Ovary (tissue), 3 donors: Measurements from ENCODE around the gene DMBX1.

ENCODE experiments used
- EP300 ChIP-seq: sonication (generic); formaldehyde crosslinking; IDR thresholded peaks from one replicate; pipeline ENCODE4 v1.6.1; 2017; ENCODE audit warnings: antibody characterized with exemption
- POLR2A ChIP-seq: fragments of 450-650 bp; IDR thresholded peaks from one replicate; pipeline ENCODE4 v1.6.1; 2017; ENCODE audit warnings: antibody characterized with exemption, mild to moderate bottlenecking, moderate library complexity
- TF ChIP-seq, protein P1 (sequence below), 3 donors: fragments of 450-650 bp in 2 of 3; fragments of 200-600 bp in 1 of 3; IDR thresholded peaks; one replicate each; pipeline versions ENCODE4 v1.5.1 to v1.8.0; 2016 to 2022; ENCODE audit warnings: antibody characterized with exemption in 3 of 3, mild to moderate bottlenecking in 1 of 3
- donor health status: DM: no; HTN: no; CAD: no.

DNA sequence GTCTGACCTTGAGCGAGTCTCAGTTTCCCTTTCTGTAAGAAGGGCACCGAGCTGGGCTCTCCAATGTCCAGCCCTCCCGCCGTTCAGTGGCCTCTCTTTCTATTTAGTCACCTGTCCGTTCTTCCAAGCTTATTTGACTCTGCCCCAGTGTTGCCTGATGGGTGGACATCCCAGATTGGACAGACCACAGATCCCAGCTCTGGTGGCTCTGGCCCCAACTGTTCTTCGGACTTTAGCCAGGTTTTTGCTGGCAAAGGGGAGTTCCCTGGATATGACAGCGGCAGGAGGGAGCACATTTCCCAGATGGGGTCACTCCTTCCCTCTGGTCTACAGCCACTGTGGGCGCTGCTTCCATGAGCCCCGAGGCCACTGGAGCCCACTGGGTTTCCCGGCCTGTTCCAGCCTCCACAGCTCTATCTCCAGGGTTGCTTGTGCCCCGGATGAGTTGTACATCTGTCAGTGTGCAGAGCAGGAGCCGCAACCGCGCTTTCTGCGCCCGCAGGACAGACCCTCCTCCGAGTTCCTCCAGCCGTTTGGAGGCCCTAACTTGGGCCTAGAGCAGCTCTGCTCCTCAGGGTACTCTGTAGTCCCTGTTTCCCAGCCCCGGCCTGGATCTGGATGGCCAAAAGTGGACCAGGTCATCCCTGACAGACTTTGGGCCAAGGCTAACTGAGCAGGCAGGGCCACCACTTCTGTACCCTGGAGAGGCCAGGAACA lies 3.8 kb downstream of the DMBX1 start:
- TF ChIP-seq POLR2A: no peak
- TF ChIP-seq, protein P1, sequence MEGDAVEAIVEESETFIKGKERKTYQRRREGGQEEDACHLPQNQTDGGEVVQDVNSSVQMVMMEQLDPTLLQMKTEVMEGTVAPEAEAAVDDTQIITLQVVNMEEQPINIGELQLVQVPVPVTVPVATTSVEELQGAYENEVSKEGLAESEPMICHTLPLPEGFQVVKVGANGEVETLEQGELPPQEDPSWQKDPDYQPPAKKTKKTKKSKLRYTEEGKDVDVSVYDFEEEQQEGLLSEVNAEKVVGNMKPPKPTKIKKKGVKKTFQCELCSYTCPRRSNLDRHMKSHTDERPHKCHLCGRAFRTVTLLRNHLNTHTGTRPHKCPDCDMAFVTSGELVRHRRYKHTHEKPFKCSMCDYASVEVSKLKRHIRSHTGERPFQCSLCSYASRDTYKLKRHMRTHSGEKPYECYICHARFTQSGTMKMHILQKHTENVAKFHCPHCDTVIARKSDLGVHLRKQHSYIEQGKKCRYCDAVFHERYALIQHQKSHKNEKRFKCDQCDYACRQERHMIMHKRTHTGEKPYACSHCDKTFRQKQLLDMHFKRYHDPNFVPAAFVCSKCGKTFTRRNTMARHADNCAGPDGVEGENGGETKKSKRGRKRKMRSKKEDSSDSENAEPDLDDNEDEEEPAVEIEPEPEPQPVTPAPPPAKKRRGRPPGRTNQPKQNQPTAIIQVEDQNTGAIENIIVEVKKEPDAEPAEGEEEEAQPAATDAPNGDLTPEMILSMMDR (IDR thresholded peaks at IDR 0.05): no peak
- no peak for TF ChIP-seq EP300
